Activated CD8-positive, alpha-beta T cell treated with anti-CD3 and anti-CD28 coated beads, Interleukin-2, amount 10 ng/mL, durations not matched to agents 7 days and 5 days (primary cell): ENCODE data around the gene ARHGEF7. TPM values are rescaled to one million over a fixed set of nuclear protein-coding genes. Genes with fewer than 3 reads are reported as not detected.
"Not testable (repeated sequence)": the region's sequence is repeated elsewhere in the genome, so short reads cannot be mapped to it uniquely, and the experiment has no call there.

Experiments used
- ATAC-seq: fragments of 150-1000 bp; cut with Tn5 transposase; one replicate; pipeline ENCODE4 v1.10.0; 2021; ENCODE audit warnings: moderate library complexity
- CTCF ChIA-PET: fragments of 350-600 bp; sonication (Branson Sonifier 250); formaldehyde crosslinking; loops from one replicate; lab custom pipeline; 2021; ENCODE audit warnings: antibody characterized with exemption; lab: Charles Lee
- POLR2A ChIA-PET: fragments of 350-600 bp; sonication (Branson Sonifier 250); formaldehyde crosslinking; loops from one replicate; lab custom pipeline; 2021; ENCODE audit warnings: antibody characterized with exemption; lab: Charles Lee
- DNase-seq: peaks from one replicate; pipeline ENCODE4 v3.0.0-alpha.2; 2020
- H3K27ac Mint-ChIP-seq: one replicate; pipeline ENCODE4 v1.8.0; 2021; ENCODE audit warnings: mild to moderate bottlenecking, mixed read lengths
- H3K27me3 Mint-ChIP-seq: one replicate; pipeline ENCODE4 v1.8.0; 2021; ENCODE audit warnings: low read depth, mixed read lengths
- H3K36me3 Mint-ChIP-seq: one replicate; pipeline ENCODE4 v1.8.0; 2021; ENCODE audit warnings: low read depth, mixed read lengths
- H3K4me1 Mint-ChIP-seq: one replicate; pipeline ENCODE4 v1.8.0; 2021; ENCODE audit warnings: low read depth, mixed read lengths
- H3K4me3 Mint-ChIP-seq: one replicate; pipeline ENCODE4 v1.8.0; 2021; ENCODE audit warnings: mild to moderate bottlenecking, mixed read lengths
- H3K9me3 Mint-ChIP-seq: one replicate; pipeline ENCODE4 v1.8.0; 2022; ENCODE audit warnings: mixed read lengths; ENCODE audit not compliant: insufficient read depth
- total RNA-seq, 2 experiments: library from RNA; stranded (reverse); gene quantifications; one replicate each; pipeline ENCODE4 v1.2.3, GENCODE V29; 2021

Gene ARHGEF7
- total RNA-seq, 2 experiments from 2014 or later, result 67.1 to 75.1 TPM

- H3K27ac Mint-ChIP-seq, DNase-seq, H3K4me3 Mint-ChIP-seq, ATAC-seq, H3K4me1 Mint-ChIP-seq, H3K36me3 Mint-ChIP-seq, POLR2A ChIA-PET, H3K27me3 Mint-ChIP-seq, H3K9me3 Mint-ChIP-seq: not testable (repeated sequence)
- CTCF ChIA-PET, result interaction anchor here (1.1 kb wide), 1 partner anchor 15 kb away, joined by 4 read pairs; no protein-coding TSS in a partner anchor
These were observed 32.3 kb upstream of the ARHGEF7 start for GRCh38 chr13:111082769-111083168.

- H3K27ac Mint-ChIP-seq, POLR2A ChIA-PET, H3K36me3 Mint-ChIP-seq, ATAC-seq, H3K9me3 Mint-ChIP-seq, CTCF ChIA-PET, H3K4me3 Mint-ChIP-seq, H3K4me1 Mint-ChIP-seq, DNase-seq, H3K27me3 Mint-ChIP-seq: not testable (repeated sequence)
These were observed 31.4 kb upstream of the ARHGEF7 start for GRCh38 chr13:111083693-111084092.

- no peak overlapping the region for H3K4me3 Mint-ChIP-seq
- no peaks in the 10 kb centered on the region for H3K4me1 Mint-ChIP-seq
- H3K36me3 Mint-ChIP-seq, result no peaks in the 10 kb centered on the region
- POLR2A ChIA-PET, result no interaction called here
- ATAC-seq (no peak), DNase-seq (no peak)
- H3K9me3 Mint-ChIP-seq, result no peaks in the 10 kb centered on the region
- H3K27ac Mint-ChIP-seq, result no peak overlapping the region
- peaks cover 11% of the 10 kb centered on the region for H3K27me3 Mint-ChIP-seq
- CTCF ChIA-PET, result interaction anchor here (1.0 kb wide), 1 partner anchor 23 kb away, joined by 3 read pairs; no protein-coding TSS in a partner anchor
These were observed 24.9 kb upstream of the ARHGEF7 start for GRCh38 chr13:111090169-111090568.

- Mint-ChIP-seq H3K9me3 (no peaks in the 10 kb centered on the region), H3K4me3 (no peak overlapping the region), H3K4me1 (no peaks in the 10 kb centered on the region), H3K27me3 (peaks cover 19% of the 10 kb centered on the region), H3K36me3 (no peaks in the 10 kb centered on the region), H3K27ac (no peak overlapping the region)
- ATAC-seq (no peak), DNase-seq (no peak)
- ChIA-PET CTCF (no interaction called here), POLR2A (interaction anchor here (0.7 kb wide), 1 partner anchor 23 kb away, joined by 3 read pairs; no protein-coding TSS in a partner anchor)
These were observed 22.4 kb upstream of the ARHGEF7 start for GRCh38 chr13:111092685-111093084.

DNA sequence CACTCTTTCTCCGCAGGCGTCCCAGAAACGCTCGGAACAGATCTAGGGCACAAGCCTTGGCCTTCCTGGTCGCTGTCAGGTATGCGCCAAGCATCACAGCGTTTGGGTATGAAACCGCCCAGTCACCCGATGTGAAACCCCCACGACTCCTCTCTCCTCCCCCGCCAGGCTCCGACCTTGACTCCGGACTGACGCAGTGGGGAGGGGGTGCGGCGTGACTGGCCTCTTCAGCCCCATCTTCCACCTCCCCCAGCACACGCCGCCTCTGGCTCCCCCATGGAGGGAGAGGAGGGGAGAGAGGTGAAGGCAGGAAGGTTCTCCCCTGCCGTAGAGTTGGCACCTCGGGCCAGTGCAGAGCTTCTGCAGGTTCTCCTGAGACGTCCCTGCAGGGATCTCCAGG, 22.0 kb upstream of the ARHGEF7 start:
- H3K4me3 Mint-ChIP-seq, result no peak overlapping the region
- ChIA-PET POLR2A (interaction anchor here (0.7 kb wide), 1 partner anchor 23 kb away, joined by 3 read pairs; no protein-coding TSS in a partner anchor), CTCF (no interaction called here)
- H3K9me3 Mint-ChIP-seq, result no peaks in the 10 kb centered on the region
- ATAC-seq (no peak), DNase-seq (no peak)
- H3K27ac Mint-ChIP-seq, result no peak overlapping the region
- no peaks in the 10 kb centered on the region for H3K36me3 Mint-ChIP-seq
- H3K4me1 Mint-ChIP-seq, result no peaks in the 10 kb centered on the region
- H3K27me3 Mint-ChIP-seq, result peaks cover 22% of the 10 kb centered on the region

- Mint-ChIP-seq H3K4me3 (no peak overlapping the region), H3K36me3 (no peaks in the 10 kb centered on the region), H3K9me3 (no peaks in the 10 kb centered on the region), H3K27ac (no peak overlapping the region), H3K4me1 (no peaks in the 10 kb centered on the region), H3K27me3 (peaks cover 23% of the 10 kb centered on the region)
- ChIA-PET POLR2A (no interaction called here), CTCF (no interaction called here)
- DNase-seq (no peak), ATAC-seq (no peak)
These were observed 21.5 kb upstream of the ARHGEF7 start for GRCh38 chr13:111093634-111094033.

- Mint-ChIP-seq H3K27me3 (peaks cover 25% of the 10 kb centered on the region), H3K4me1 (no peaks in the 10 kb centered on the region), H3K27ac (no peak overlapping the region), H3K9me3 (no peaks in the 10 kb centered on the region), H3K4me3 (no peak overlapping the region), H3K36me3 (no peaks in the 10 kb centered on the region)
- ChIA-PET POLR2A (no interaction called here), CTCF (no interaction called here)
- DNase-seq (no peak), ATAC-seq (no peak)
These were observed 19.9 kb upstream of the ARHGEF7 start for GRCh38 chr13:111095031-111095840.

- no peak for DNase-seq
- H3K36me3 Mint-ChIP-seq, result no peaks in the 10 kb centered on the region
- CTCF ChIA-PET, result no interaction called here
- POLR2A ChIA-PET, result no interaction called here
- peaks cover 25% of the 10 kb centered on the region for H3K27me3 Mint-ChIP-seq
- ATAC-seq, result no peak
- no peak overlapping the region for H3K4me3 Mint-ChIP-seq
- no peaks in the 10 kb centered on the region for H3K9me3 Mint-ChIP-seq
- no peak overlapping the region for H3K27ac Mint-ChIP-seq
- H3K4me1 Mint-ChIP-seq, result no peaks in the 10 kb centered on the region
These were observed 19.1 kb upstream of the ARHGEF7 start for GRCh38 chr13:111095911-111096501.

- H3K27me3 Mint-ChIP-seq, result peaks cover 41% of the 10 kb centered on the region
- no peak overlapping the region for H3K4me3 Mint-ChIP-seq
- ChIA-PET CTCF (no interaction called here), POLR2A (no interaction called here)
- H3K27ac Mint-ChIP-seq, result no peak overlapping the region
- H3K36me3 Mint-ChIP-seq, result peaks cover 5% of the 10 kb centered on the region
- ATAC-seq (no peak), DNase-seq (no peak)
- H3K4me1 Mint-ChIP-seq, result no peaks in the 10 kb centered on the region
- peaks cover 11% of the 10 kb centered on the region for H3K9me3 Mint-ChIP-seq
These were observed 15.8 kb upstream of the ARHGEF7 start for GRCh38 chr13:111099290-111099689.

DNA sequence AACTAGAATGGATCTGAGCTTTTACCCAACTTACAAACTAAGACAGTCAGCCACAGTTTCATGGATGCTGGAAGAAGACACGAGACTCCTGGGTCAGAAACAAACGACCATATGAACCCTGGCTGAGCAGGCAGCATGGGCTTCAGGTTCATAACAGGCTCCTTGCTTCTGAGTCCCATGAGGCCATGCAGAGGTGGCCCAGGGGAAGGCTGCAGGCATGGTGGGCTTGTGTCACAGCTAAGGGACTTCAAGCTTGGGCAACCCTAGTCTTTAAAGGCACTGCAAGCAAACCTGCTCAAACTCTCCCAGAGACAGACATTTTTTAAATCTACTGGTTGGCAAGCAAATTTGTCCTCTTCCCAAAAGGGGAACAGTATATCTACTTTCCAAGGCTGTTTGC, 5.1 kb upstream of the ARHGEF7 start:
- DNase-seq (no peak), ATAC-seq (no peak)
- Mint-ChIP-seq H3K9me3 (no peaks in the 10 kb centered on the region), H3K36me3 (peaks cover 4% of the 10 kb centered on the region), H3K4me1 (peaks cover 10% of the 10 kb centered on the region), H3K27me3 (peaks cover 74% of the 10 kb centered on the region), H3K27ac (no peak overlapping the region), H3K4me3 (no peak overlapping the region)
- ChIA-PET CTCF (no interaction called here), POLR2A (no interaction called here)

- ATAC-seq, result no peak
- Mint-ChIP-seq H3K4me1 (peaks cover 15% of the 10 kb centered on the region), H3K27ac (no peak overlapping the region), H3K9me3 (no peaks in the 10 kb centered on the region), H3K36me3 (peaks cover 4% of the 10 kb centered on the region), H3K4me3 (no peak overlapping the region), H3K27me3 (peaks cover 73% of the 10 kb centered on the region)
- POLR2A ChIA-PET, result no interaction called here
- CTCF ChIA-PET, result no interaction called here
- DNase-seq, result no peak
These were observed 3.7 kb upstream of the ARHGEF7 start for GRCh38 chr13:111111376-111111937.

DNA sequence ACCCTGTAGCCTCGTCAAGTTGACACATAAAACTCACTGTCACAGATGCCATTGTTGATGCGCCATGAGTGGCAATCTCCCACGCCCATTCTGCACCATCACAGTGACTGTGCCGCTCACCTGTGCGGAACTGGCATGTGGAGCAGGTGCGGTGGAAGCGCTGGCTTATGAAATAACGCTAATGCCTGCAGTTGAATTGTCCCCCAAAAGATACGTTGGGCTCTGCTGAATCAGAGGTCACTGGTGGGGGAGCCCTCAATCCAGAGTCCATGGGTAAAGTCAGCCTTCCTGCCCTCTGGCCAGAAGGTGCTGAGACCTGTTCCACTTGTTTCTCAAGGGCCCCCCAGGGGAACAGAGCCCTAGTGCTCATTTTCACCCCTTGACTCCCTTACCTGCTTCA, 2.9 kb upstream of the ARHGEF7 start:
- no peak overlapping the region for H3K4me3 Mint-ChIP-seq
- ATAC-seq, result no peak
- H3K27ac Mint-ChIP-seq, result no peak overlapping the region
- peaks cover 4% of the 10 kb centered on the region for H3K36me3 Mint-ChIP-seq
- H3K27me3 Mint-ChIP-seq, result peaks cover 69% of the 10 kb centered on the region
- no peak for DNase-seq
- H3K9me3 Mint-ChIP-seq, result no peaks in the 10 kb centered on the region
- H3K4me1 Mint-ChIP-seq, result peaks cover 15% of the 10 kb centered on the region
- POLR2A ChIA-PET, result no interaction called here
- CTCF ChIA-PET, result no interaction called here
